DND-41 (cell line): ENCODE results near the gene FBXO15.

ENCODE experiments used
- ATAC-seq: fragments of 200-7000 bp; cut with Tn5 transposase; 3 replicates; pipeline ENCODE4 v1.9.1; 2021; ENCODE audit warnings: low read depth; ENCODE audit not compliant: insufficient read depth
- DNase-seq: peaks from one replicate; pipeline ENCODE4 v3.0.0-alpha.2; 2020
- H2AFZ ChIP-seq: 2 replicates; pipeline ENCODE4 v1.6.0; 2012; ENCODE audit warnings: low read depth, low read length
- H3K27ac ChIP-seq: 2 replicates; pipeline ENCODE4 v1.5.1; 2012; ENCODE audit warnings: low read length, inconsistent platforms
- H3K27me3 ChIP-seq: fragments of 200-600 bp; sonication (generic); 2 replicates; pipeline ENCODE4 v1.6.0; 2012; ENCODE audit warnings: low read length, mild to moderate bottlenecking, inconsistent platforms; ENCODE audit not compliant: insufficient read depth, poor library complexity
- H3K36me3 ChIP-seq: 2 replicates; pipeline ENCODE4 v1.5.1; 2012; ENCODE audit warnings: low read length, inconsistent platforms; ENCODE audit not compliant: insufficient read depth
- H3K4me1 ChIP-seq: 2 replicates; pipeline ENCODE4 v1.5.1; 2012; ENCODE audit warnings: mild to moderate bottlenecking, low read length; ENCODE audit not compliant: insufficient read depth
- H3K4me2 ChIP-seq: 2 replicates; pipeline ENCODE4 v1.6.0; 2012; ENCODE audit warnings: mild to moderate bottlenecking, moderate library complexity, low read length, inconsistent platforms; ENCODE audit not compliant: insufficient read depth
- H3K4me3 ChIP-seq, 2 experiments: fragments of 200-600 bp in 1 of 2; shearing (Covaris generic) in 1 of 2; 2 replicates each; pipeline ENCODE4 v1.5.1; 2012 to 2016; ENCODE audit warnings: inconsistent platforms in 2 of 2, low read length in 2 of 2, mild to moderate bottlenecking in 2 of 2, low read depth in 1 of 2, moderate library complexity in 1 of 2
- H3K79me2 ChIP-seq: 2 replicates; pipeline ENCODE4 v1.6.0; 2012; ENCODE audit warnings: low read length, inconsistent platforms; ENCODE audit not compliant: insufficient read depth
- H3K9ac ChIP-seq: 2 replicates; pipeline ENCODE4 v1.6.0; 2012; ENCODE audit warnings: low read depth, mild to moderate bottlenecking, inconsistent platforms, low read length, moderate library complexity
- H3K9me3 ChIP-seq: 2 replicates; pipeline ENCODE4 v1.5.1; 2012; ENCODE audit warnings: low read length, moderate library complexity, mild to moderate bottlenecking, inconsistent platforms; ENCODE audit not compliant: insufficient read depth, severe bottlenecking
- H4K20me1 ChIP-seq: 2 replicates; pipeline ENCODE4 v1.6.0; 2012; ENCODE audit warnings: low read length; ENCODE audit not compliant: insufficient read depth
- EZH2 ChIP-seq: IDR thresholded peaks from 3 replicates; pipeline ENCODE4 v1.6.1; 2012; ENCODE audit warnings: borderline replicate concordance, low read depth, mild to moderate bottlenecking, moderate library complexity, low read length, inconsistent platforms; ENCODE audit not compliant: severe bottlenecking
- TF ChIP-seq, protein P1 (sequence below): IDR thresholded peaks from 2 replicates; pipeline ENCODE4 v1.5.1; 2012; ENCODE audit warnings: borderline replicate concordance, low read length, moderate library complexity, mild to moderate bottlenecking; ENCODE audit not compliant: poor library complexity, severe bottlenecking; ENCODE audit errors: extremely low read depth

FBXO15 gene

GRCh38 chr18:74184875-74185274 is 37.2 kb upstream of the FBXO15 start:
- Histone ChIP-seq H3K9me3 (no peaks in the 10 kb centered on the region), H2AFZ (no peak overlapping the region), H3K4me1 (no peaks in the 10 kb centered on the region), H3K79me2 (no peaks in the 10 kb centered on the region), H3K27me3 (peaks cover 19% of the 10 kb centered on the region), H3K36me3 (no peaks in the 10 kb centered on the region), H3K4me3 (no peak overlapping the region), H3K9ac (no peak overlapping the region), H3K4me2 (no peak overlapping the region), H4K20me1 (no peaks in the 10 kb centered on the region), H3K27ac (no peak overlapping the region)
- DNase-seq (no peak), ATAC-seq (no peak)
- TF ChIP-seq, protein P1, sequence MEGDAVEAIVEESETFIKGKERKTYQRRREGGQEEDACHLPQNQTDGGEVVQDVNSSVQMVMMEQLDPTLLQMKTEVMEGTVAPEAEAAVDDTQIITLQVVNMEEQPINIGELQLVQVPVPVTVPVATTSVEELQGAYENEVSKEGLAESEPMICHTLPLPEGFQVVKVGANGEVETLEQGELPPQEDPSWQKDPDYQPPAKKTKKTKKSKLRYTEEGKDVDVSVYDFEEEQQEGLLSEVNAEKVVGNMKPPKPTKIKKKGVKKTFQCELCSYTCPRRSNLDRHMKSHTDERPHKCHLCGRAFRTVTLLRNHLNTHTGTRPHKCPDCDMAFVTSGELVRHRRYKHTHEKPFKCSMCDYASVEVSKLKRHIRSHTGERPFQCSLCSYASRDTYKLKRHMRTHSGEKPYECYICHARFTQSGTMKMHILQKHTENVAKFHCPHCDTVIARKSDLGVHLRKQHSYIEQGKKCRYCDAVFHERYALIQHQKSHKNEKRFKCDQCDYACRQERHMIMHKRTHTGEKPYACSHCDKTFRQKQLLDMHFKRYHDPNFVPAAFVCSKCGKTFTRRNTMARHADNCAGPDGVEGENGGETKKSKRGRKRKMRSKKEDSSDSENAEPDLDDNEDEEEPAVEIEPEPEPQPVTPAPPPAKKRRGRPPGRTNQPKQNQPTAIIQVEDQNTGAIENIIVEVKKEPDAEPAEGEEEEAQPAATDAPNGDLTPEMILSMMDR, result no peak

GRCh38 chr18:74183130-74183529 is 35.5 kb upstream of the FBXO15 start:
- H3K36me3 ChIP-seq, result no peaks in the 10 kb centered on the region
- no peaks in the 10 kb centered on the region for H4K20me1 ChIP-seq
- H3K27me3 ChIP-seq, result peaks cover 12% of the 10 kb centered on the region
- H3K4me2 ChIP-seq, result no peak overlapping the region
- TF ChIP-seq, protein P1, result no peak
- no peak for TF ChIP-seq EZH2
- H3K27ac ChIP-seq, result no peak overlapping the region
- no peaks in the 10 kb centered on the region for H3K4me1 ChIP-seq
- ATAC-seq, result no peak
- no peaks in the 10 kb centered on the region for H3K9me3 ChIP-seq
- DNase-seq, result no peak
- no peak overlapping the region for H2AFZ ChIP-seq
- no peaks in the 10 kb centered on the region for H3K79me2 ChIP-seq
- H3K9ac ChIP-seq, result no peak overlapping the region
- no peak overlapping the region for H3K4me3 ChIP-seq

DNA sequence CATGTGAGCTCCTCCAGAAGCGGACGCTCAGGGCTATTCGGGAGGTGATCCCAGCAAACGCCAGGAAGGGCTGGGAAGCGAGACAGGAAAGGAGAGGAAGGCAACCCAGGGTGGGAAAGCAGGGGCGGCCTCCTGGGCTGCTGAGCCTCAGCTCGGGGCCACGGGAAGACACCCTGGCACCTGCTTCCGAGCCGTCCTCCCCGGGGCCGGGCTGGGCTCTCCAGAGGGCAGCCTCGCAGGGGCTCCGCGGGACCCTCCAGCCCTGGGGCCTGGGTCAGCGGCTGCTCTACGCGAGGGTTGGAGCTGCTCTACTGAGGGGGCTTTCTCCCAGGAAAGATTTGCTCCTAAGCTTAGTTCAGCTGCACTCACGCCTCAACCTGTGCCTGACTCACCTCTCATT is 34.7 kb upstream of the FBXO15 start:
- ATAC-seq (no peak), DNase-seq (no peak)
- H2AFZ ChIP-seq, result no peak overlapping the region
- no peaks in the 10 kb centered on the region for H3K9me3 ChIP-seq
- H3K36me3 ChIP-seq, result no peaks in the 10 kb centered on the region
- H3K4me3 ChIP-seq, result no peak overlapping the region
- H3K27me3 ChIP-seq, result peaks cover 10% of the 10 kb centered on the region
- H3K79me2 ChIP-seq, result no peaks in the 10 kb centered on the region
- H3K4me1 ChIP-seq, result no peaks in the 10 kb centered on the region
- no peak overlapping the region for H3K9ac ChIP-seq
- no peak overlapping the region for H3K4me2 ChIP-seq
- H4K20me1 ChIP-seq, result no peaks in the 10 kb centered on the region
- no peak overlapping the region for H3K27ac ChIP-seq
- no peak for TF ChIP-seq EZH2
- TF ChIP-seq, protein P1, result no peak

DNA sequence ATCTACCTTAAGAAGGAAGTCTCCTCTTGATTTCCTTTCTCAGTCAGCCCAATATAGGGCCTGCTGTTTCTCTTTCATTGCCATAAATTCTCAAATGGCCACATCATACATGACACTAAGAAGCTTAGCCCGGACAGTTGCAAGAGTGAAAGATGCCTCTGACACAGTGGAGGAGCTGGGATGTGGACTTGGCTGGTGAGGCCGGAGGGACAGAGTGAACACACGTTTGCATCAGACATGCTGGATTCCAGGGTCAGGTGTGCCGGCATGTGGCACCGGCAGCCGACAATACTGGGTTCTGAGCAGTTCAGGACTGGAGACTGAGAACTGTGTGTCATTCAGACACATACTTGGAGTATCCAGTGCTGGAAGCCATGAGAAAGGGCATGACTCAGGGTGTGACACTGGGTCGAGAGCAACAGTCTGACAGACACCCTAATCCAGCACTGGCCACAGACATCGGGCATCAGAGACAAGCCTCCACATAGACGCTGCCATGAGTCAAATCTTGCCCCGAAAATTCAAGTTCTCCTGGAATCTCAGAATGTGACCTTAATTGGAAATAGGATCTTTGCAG is 32.1 kb upstream of the FBXO15 start:
- H4K20me1 ChIP-seq, result no peaks in the 10 kb centered on the region
- no peak for ATAC-seq
- H3K79me2 ChIP-seq, result no peaks in the 10 kb centered on the region
- no peak for TF ChIP-seq EZH2
- TF ChIP-seq, protein P1, result no peak
- DNase-seq, result no peak
- no peak overlapping the region for H3K27ac ChIP-seq
- H3K9me3 ChIP-seq, result no peaks in the 10 kb centered on the region
- H3K4me2 ChIP-seq, result no peak overlapping the region
- H3K27me3 ChIP-seq, result peaks cover 10% of the 10 kb centered on the region
- H3K9ac ChIP-seq, result no peak overlapping the region
- H2AFZ ChIP-seq, result no peak overlapping the region
- no peaks in the 10 kb centered on the region for H3K4me1 ChIP-seq
- H3K4me3 ChIP-seq, result no peak overlapping the region
- no peaks in the 10 kb centered on the region for H3K36me3 ChIP-seq
